ENCODE measurements around the gene IFFO2.

GRCh38 chr1:18922848-18923755, 33.4 kb downstream of the IFFO2 start:
- no peak for TF ChIP-seq CTCF (conservative IDR thresholded peaks at IDR 0.05; ENCODE audit: low read depth in 2 of 2)
- no peak for TF ChIP-seq JUNB (IDR thresholded peaks at IDR 0.05; ENCODE audit: unreplicated experiment)
